ENCODE data around the gene MUC5AC.
"Not testable (repeated sequence)": the region's sequence is repeated elsewhere in the genome, so short reads cannot be mapped to it uniquely, and the experiment has no call there.

MUC5AC gene

DNA sequence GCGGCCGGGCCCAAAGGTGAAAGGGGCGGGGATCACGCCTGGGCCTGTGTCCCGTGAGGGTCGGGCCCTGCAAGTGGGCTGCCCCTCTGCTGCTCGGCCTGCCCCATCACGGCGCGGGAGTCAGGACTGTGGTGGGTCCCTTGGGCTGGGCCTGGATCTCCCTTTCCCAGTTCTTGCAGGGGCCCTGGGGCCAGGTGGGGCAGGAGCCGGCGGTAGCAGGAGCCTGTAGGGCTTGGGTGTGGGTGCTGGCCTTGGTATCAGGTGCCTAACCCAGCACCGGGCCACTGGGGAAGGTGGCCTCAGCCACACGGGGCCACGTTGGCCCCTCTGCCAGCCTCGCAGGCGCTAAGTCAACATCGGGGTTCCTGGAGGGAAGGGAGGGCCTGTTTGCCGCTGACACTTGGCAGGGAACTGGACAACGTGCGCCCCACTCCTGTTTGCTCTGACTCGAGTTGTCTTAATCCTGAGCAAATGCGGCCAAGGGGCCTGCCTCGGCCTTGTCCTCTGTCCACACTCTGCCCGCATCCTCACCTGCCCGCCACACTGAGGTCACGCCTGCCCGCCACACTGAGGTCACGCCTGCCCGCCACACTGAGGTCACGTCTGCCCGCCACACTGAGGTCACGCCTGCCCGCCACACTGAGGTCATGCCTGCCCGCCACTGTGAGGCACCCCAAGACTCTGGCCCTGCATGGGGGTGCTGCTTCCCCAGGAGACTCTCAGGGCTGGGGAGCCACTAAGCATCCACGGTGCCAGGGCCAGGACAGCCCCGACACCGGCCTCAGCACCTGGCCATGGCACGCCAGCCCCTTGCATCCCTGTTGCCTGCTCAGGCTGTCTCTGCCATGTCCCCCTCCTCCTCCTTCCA lies 50.9 kb downstream of the MUC5AC start:
- DNase-seq (ENCODE audit: low read depth), result no peak

DNA sequence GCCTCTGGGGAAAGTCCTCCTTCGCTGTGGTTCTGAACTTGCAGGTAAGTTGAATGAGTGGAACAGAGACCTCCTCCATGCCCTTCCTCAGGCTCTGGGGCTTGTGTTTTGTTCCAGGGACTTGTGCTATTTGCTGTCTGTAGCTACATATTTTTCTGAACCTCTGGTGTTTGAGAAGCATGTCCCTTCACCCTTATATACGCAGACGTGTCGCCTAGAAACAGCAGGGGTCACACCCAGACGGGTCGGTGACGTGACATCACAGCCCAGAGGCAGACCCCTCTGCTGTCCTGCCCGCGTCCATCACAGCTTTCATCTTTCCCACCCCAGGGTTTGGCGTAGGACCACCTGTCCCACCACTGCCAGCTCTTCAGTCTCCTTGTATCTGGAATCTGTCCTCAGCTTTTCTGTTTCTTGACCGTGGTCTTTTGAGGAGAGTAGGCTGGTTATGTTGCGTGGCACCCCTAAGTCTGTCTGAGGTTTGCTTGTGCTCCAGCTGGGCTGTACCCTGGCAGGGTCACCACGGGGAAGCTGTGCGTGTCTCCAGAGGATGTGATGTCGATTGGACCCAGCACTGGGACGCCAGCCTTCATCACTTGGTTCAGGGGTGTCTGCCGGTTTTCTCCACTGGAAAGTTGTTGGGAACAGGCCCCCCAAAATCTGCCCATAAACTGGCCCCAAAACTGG lies 51.8 kb downstream of the MUC5AC start:
- no peak for DNase-seq (ENCODE audit: low read depth)

GRCh38 chr11:1211838-1212237 lies 54.1 kb downstream of the MUC5AC start:
- DNase-seq (ENCODE audit: low read depth), result no peak

DNA sequence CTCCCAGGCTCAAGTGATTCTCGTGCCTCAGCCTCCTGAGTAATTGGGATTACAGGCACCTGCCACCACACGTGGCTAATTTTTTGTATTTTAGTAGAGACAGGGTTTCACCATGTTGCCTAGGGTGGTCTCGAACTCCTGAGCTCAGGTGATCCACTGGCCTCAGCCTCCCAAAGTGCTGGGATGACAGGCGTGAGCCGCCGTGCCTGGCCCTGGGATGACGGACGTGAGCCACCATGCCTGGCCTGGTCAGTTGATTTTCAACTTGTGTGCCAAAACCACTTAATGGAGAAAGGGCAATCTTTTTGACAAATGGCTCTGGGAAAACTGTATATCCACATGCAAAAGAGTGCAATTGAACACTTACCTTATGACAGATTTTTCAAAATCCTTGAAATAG lies 58.1 kb downstream of the MUC5AC start:
- not testable (repeated sequence) for DNase-seq (ENCODE audit: low read depth)

DNA sequence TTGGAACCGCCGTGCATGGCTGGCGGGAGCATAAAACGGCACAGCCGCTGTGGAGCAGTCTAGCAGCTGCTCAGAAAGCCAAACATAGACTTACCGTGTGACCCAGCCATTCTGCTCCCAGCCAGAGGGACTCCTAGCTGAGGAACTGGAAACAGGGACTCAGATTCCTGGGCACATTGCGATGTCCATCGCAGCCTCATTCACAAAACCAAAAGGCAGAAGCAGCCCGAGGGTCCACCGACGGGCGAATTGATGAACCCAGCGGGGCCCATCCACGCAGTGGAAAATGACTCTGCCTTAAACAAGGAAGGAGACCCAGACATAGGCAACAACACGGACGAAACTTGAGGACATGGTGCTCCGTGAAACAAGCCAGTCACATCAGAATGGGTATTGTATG lies 59.4 kb downstream of the MUC5AC start:
- DNase-seq (ENCODE audit: low read depth), result no peak

DNA sequence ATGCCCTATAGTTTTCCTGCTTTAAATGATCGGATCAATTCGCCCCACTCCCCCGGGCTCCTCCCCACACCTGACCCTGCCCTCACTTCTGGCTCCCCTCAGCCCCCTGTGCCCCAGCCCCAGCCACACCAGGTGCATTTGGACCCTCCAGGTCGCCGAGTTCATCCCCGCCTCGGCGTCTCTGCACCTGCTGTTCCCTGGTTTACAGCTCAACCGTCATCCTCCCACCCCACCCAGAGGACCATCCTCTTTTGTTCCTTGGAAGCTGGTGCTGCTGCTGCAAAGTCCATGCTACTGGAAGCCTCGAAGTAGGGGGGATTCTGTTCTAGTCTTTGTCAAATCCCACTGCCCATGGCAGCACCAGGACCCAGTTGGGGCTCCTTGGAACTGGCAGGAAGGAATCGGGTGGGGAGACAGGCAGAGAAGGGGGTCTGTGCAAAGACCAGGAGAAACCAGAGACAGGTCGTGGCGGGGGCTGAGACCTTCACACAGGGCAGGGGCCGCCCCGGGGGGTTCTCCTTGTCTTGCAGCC lies 60.6 kb downstream of the MUC5AC start:
- DNase-seq (ENCODE audit: low read depth), result no peak

- no peak for DNase-seq (ENCODE audit: low read depth)
Measured at GRCh38 chr11:1218788-1219445, 61.2 kb downstream of the MUC5AC start.

DNA sequence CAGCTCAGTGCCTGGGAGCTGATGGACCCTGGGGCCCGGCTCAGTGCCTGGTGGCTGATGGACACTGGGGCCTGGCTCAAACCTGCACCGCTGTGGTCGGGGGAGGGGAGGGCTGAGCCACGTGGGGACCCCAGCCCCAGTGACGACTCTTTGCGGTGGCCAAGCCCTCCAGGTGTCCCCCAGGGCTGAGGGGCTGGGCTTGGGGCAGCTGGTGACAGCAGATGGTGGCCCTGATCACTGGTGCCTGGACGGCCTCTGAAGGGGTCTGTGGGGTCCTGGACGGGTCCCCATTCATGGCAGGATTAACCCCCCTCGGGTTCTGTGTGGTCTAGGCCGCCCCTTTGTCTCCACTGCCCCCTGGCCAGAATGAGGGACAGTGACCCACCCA lies 61.7 kb downstream of the MUC5AC start:
- DNase-seq (ENCODE audit: low read depth), result no peak

DNA sequence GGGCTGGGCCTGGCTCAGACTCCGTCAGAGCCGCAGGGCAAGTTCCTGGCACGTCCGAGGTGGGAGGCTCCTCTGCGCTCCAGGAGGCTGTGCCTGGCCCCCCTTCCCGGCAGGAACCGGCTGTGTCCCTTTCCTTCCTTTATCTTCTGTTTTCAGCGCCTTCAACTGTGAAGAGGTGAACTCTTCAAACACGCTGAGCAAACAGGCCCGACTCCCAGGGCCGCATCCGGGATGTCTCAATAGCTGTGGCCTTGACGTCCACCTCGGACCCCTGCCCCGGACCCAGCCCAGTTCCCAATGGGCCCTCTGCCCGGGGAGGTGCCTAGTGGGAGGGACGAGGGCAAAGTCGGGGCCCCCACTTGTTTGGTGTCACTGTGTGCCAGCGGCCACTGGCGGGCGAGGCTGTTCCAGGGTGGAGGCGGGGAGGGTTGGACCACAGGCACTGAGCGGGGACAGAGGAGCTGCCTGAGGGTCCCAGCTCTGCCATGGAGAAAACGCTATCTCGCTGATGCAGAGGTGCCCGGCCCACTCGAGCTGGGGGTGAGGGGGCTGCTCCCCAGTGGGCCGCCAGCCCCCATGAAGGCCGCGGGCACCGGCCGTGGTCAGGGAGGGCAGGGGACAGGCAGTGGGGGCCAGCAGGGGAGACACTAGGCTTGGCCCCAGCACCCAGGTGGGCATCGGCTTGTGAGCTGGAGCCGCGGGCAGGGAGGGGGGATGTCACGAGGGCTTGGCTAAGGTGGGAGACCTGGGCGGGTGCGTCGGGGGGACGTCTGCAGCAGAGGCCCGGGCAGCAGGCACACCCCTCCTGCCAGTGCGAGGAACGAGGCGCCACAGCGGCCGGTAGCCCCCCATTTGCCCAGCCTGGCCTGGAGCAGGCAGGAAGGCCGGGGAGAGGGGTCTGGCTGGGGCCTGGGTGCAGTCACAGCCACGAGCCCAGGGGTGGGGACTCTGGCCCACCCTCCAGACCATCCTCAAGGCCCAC lies 62.4 kb downstream of the MUC5AC start:
- DNase-seq (ENCODE audit: low read depth), result no peak

- DNase-seq (ENCODE audit: low read depth), result no peak
Measured at GRCh38 chr11:1220941-1221721, 63.4 kb downstream of the MUC5AC start.

GRCh38 chr11:1221848-1222311 lies 64.1 kb downstream of the MUC5AC start:
- DNase-seq (ENCODE audit: low read depth), result no peak

GRCh38 chr11:1222491-1223345 lies 65.0 kb downstream of the MUC5AC start, which contains the start of gene MUC5B:
TSS of gene MUC5B (plus strand) at chr11:1223066. CDS start at chr11:1223124, 58 bp downstream.
- DNase-seq (ENCODE audit: low read depth), result no peak

DNA sequence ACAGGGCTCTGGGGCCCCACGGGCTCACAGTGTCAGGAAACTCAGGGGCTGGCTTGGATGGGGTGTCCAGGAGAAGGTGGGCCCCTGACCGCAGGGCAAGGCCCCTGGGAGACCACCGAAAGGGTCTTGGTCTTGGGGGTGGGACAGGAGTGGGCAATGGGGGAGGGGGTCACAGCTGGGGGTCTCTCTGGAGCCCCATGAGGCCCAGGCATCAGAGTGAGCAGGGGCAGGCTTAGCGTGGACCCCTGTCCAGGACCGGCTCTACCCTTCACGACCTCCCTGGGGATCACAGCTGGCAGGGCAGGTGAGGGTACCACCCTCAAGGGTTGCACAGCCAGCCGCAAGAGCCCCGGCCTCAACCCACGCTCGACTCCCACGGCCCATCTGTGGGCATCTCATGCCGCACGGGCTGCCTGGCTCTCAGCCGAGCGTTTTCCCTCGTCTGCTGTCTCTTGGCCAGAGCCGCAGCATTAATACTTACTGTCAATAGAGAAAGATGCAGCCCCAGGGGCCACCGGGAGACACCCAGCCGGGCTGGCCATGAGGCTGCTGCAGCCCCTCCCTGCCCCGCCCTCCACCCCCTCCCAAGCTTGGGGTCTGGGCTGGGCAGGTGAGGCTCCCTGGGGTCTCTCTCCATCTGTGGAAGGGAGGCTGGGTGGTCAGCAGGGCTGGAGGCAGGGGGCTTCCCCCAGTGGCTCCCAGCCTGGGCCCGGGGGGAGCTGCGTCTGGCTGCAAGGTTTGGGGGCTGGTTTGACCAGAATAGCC lies 65.8 kb downstream of the MUC5AC start:
- DNase-seq (ENCODE audit: low read depth), result no peak

- DNase-seq (ENCODE audit: low read depth), result no peak
Measured at GRCh38 chr11:1224111-1224490, 66.3 kb downstream of the MUC5AC start.

- no peak for DNase-seq (ENCODE audit: low read depth)
Measured at GRCh38 chr11:1224491-1225385, 67.0 kb downstream of the MUC5AC start.

GRCh38 chr11:1225386-1226225 lies 67.9 kb downstream of the MUC5AC start:
- no peak for DNase-seq (ENCODE audit: low read depth)
